DOHH2 (cell line): ENCODE measurements around the gene MTHFD2L.

Experiments
- H3F3A ChIP-seq: fragments of 200-600 bp; sonication (generic), shearing (Covaris generic); 2 replicates; pipeline ENCODE4 v1.6.0; 2016; ENCODE audit warnings: antibody characterized with exemption, mild to moderate bottlenecking; ENCODE audit not compliant: control insufficient read depth, insufficient read depth
- H3K27ac ChIP-seq: fragments of 200-600 bp; sonication (generic); 2 replicates; pipeline ENCODE4 v1.5.1; 2014; ENCODE audit warnings: low read depth, mild to moderate bottlenecking, low read length, moderate library complexity
- H3K27me3 ChIP-seq: fragments of 200-600 bp; sonication (generic); 2 replicates; pipeline ENCODE4 v1.6.1; 2014; ENCODE audit warnings: mild to moderate bottlenecking, low read length, mixed read lengths; ENCODE audit not compliant: control insufficient read depth
- H3K36me3 ChIP-seq: fragments of 200-600 bp; sonication (generic); 2 replicates; pipeline ENCODE4 v1.6.1; 2014; ENCODE audit warnings: mild to moderate bottlenecking, low read length, moderate library complexity, mixed read lengths; ENCODE audit not compliant: control insufficient read depth
- H3K4me1 ChIP-seq: fragments of 200-600 bp; sonication (generic); 2 replicates; pipeline ENCODE4 v1.6.1; 2014; ENCODE audit warnings: mild to moderate bottlenecking, low read length, mixed read lengths; ENCODE audit not compliant: control insufficient read depth
- H3K4me2 ChIP-seq: fragments of 200-600 bp; sonication (generic); 2 replicates; pipeline ENCODE4 v1.6.0; 2014; ENCODE audit warnings: mild to moderate bottlenecking, low read length, moderate library complexity
- H3K4me3 ChIP-seq: fragments of 200-600 bp; sonication (generic); 2 replicates; pipeline ENCODE4 v1.5.1; 2014; ENCODE audit warnings: mild to moderate bottlenecking, low read length, mixed read lengths
- H3K79me2 ChIP-seq: fragments of 200-600 bp; sonication (generic); 2 replicates; pipeline ENCODE4 v1.6.1; 2014; ENCODE audit warnings: mild to moderate bottlenecking, low read length, mixed read lengths; ENCODE audit not compliant: control insufficient read depth
- H3K9me2 ChIP-seq: fragments of 200-600 bp; sonication (generic); replicated peaks from 2 replicates; pipeline ENCODE4 v1.6.1; 2014; ENCODE audit warnings: mild to moderate bottlenecking, low read length, mixed read lengths; ENCODE audit not compliant: control insufficient read depth
- H3K9me3 ChIP-seq: fragments of 200-600 bp; sonication (generic); 2 replicates; pipeline ENCODE4 v1.6.1; 2014; ENCODE audit warnings: antibody characterized with exemption, low read length, mixed read lengths; ENCODE audit not compliant: control insufficient read depth, insufficient read depth
- H4K20me1 ChIP-seq: fragments of 200-600 bp; sonication (generic); 2 replicates; pipeline ENCODE4 v1.6.0; 2014; ENCODE audit warnings: low read depth, mild to moderate bottlenecking, antibody characterized with exemption, low read length, moderate library complexity; ENCODE audit not compliant: control insufficient read depth, insufficient read depth
- CTCF ChIP-seq: fragments of 200-600 bp; sonication (generic); IDR thresholded peaks from one replicate; pipeline ENCODE4 v1.5.1; 2014; ENCODE audit warnings: antibody characterized with exemption, mild to moderate bottlenecking, low read depth, low read length; ENCODE audit not compliant: poor library complexity, severe bottlenecking
- EZH2phosphoT487 ChIP-seq: fragments of 200-600 bp; sonication (generic); IDR thresholded peaks from 2 replicates; pipeline ENCODE4 v1.6.1; 2017; ENCODE audit warnings: borderline replicate concordance, mild to moderate bottlenecking, antibody characterized with exemption, low read length, moderate library complexity, mixed read lengths

Gene MTHFD2L

GRCh38 chr4:74167585-74167984, 9.7 kb downstream of the MTHFD2L start:
- Histone ChIP-seq H3K27me3 (no peaks in the 10 kb centered on the region), H3K36me3 (peaks cover 15% of the 10 kb centered on the region), H3K4me1 (peaks cover 14% of the 10 kb centered on the region), H3F3A (peaks cover 9% of the 10 kb centered on the region), H3K4me3 (no peak overlapping the region), H3K79me2 (peaks cover 16% of the 10 kb centered on the region), H4K20me1 (no peaks in the 10 kb centered on the region), H3K9me2 (no peaks in the 10 kb centered on the region), H3K4me2 (no peak overlapping the region), H3K9me3 (no peaks in the 10 kb centered on the region), H3K27ac (no peak overlapping the region)
- TF ChIP-seq EZH2phosphoT487 (no peak), CTCF (no peak)

GRCh38 chr4:74168841-74169240, 10.9 kb downstream of the MTHFD2L start:
- H3K9me2 ChIP-seq, result no peaks in the 10 kb centered on the region
- no peaks in the 10 kb centered on the region for H4K20me1 ChIP-seq
- H3K36me3 ChIP-seq, result peaks cover 7% of the 10 kb centered on the region
- H3K27ac ChIP-seq, result no peak overlapping the region
- H3K27me3 ChIP-seq, result no peaks in the 10 kb centered on the region
- H3K4me2 ChIP-seq, result no peak overlapping the region
- H3K9me3 ChIP-seq, result no peaks in the 10 kb centered on the region
- H3F3A ChIP-seq, result peaks cover 9% of the 10 kb centered on the region
- H3K79me2 ChIP-seq, result peaks cover 10% of the 10 kb centered on the region
- H3K4me3 ChIP-seq, result no peak overlapping the region
- H3K4me1 ChIP-seq, result peaks cover 14% of the 10 kb centered on the region
- TF ChIP-seq CTCF (no peak), EZH2phosphoT487 (no peak)

GRCh38 chr4:74173321-74173720, 15.4 kb downstream of the MTHFD2L start:
- no peaks in the 10 kb centered on the region; the same call in 1 of the 2 replicates for H3F3A ChIP-seq
- no peak overlapping the region for H3K4me3 ChIP-seq
- H3K79me2 ChIP-seq, result no peaks in the 10 kb centered on the region
- H3K4me1 ChIP-seq, result no peaks in the 10 kb centered on the region
- H3K9me3 ChIP-seq, result no peaks in the 10 kb centered on the region
- TF ChIP-seq CTCF, result no peak
- TF ChIP-seq EZH2phosphoT487, result no peak
- no peaks in the 10 kb centered on the region for H3K27me3 ChIP-seq
- no peak overlapping the region for H3K4me2 ChIP-seq
- H3K27ac ChIP-seq, result no peak overlapping the region
- no peaks in the 10 kb centered on the region for H3K9me2 ChIP-seq
- H3K36me3 ChIP-seq, result no peaks in the 10 kb centered on the region
- no peaks in the 10 kb centered on the region for H4K20me1 ChIP-seq

GRCh38 chr4:74174421-74174820, 16.5 kb downstream of the MTHFD2L start:
- Histone ChIP-seq H3K27me3 (no peaks in the 10 kb centered on the region), H3K27ac (no peak overlapping the region), H4K20me1 (no peaks in the 10 kb centered on the region), H3K4me3 (no peak overlapping the region), H3F3A (no peaks in the 10 kb centered on the region; the same call in 1 of the 2 replicates), H3K4me2 (no peak overlapping the region), H3K9me3 (no peaks in the 10 kb centered on the region), H3K36me3 (no peaks in the 10 kb centered on the region), H3K4me1 (no peaks in the 10 kb centered on the region), H3K9me2 (no peaks in the 10 kb centered on the region), H3K79me2 (no peaks in the 10 kb centered on the region)
- no peak for TF ChIP-seq CTCF
- TF ChIP-seq EZH2phosphoT487, result no peak
